Measurements from ENCODE around the gene SLC34A1.

SLC34A1 gene

GRCh38 chr5:177440211-177440989, 56.2 kb downstream of the SLC34A1 start:
- no peak for DNase-seq (ENCODE audit: extremely low spot score, insufficient read length, low read depth)
- no peak for FAIRE-seq

GRCh38 chr5:177440990-177441780, 57.0 kb downstream of the SLC34A1 start:
- no peak for FAIRE-seq
- no peak for DNase-seq (ENCODE audit: extremely low spot score, insufficient read length, low read depth)

DNA sequence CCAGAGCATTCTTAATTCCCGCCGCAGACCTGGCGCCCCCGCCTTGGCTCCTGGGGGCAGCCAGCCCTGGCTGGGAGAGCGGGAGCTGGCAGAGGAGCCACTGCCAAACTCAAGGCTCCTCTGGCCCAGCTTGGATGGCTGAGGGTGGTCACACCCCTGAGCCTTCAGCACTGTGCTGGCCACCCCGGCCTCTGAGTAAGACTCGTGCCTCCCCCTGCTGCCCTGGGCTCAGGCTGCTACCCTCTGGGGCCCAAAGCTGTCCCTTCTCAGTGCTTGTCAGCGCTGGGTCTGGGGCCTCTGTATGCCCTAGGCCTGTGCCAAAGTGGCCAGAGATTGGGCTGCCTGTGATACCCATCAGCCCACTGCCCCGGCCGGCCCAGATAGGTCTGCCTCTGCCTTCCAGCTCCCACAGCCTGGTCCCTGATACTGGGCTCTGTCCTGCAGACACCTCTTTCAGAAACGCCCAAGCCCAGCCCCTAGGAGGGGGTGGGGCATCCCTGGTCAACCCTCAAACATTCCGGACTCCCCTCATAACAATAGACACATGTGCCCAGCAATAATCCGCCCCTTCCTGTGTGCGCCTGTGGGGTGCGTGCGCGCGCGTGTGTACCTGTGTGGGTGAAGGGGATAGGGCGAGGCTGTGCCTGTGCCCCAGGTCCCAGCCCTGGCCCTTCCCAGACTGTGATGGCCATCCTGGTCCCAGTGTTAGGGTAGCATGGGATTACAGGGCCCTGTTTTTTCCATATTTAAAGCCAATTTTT, 58.0 kb downstream of the SLC34A1 start:
- DNase-seq (ENCODE audit: extremely low spot score, insufficient read length, low read depth) (no peak), FAIRE-seq (no peak)

- FAIRE-seq (no peak), DNase-seq (ENCODE audit: extremely low spot score, insufficient read length, low read depth) (no peak)
These were observed 59.1 kb downstream of the SLC34A1 start for GRCh38 chr5:177443144-177443983.

- FAIRE-seq = peak; percentile 57
These were observed 60.1 kb downstream of the SLC34A1 start for GRCh38 chr5:177444106-177445051.

GRCh38 chr5:177445052-177445916, 61.0 kb downstream of the SLC34A1 start:
- FAIRE-seq (peak; percentile 60), DNase-seq (ENCODE audit: extremely low spot score, insufficient read length, low read depth) (no peak)

More at GRCh38 chr5:177444106-177445051, 60.1 kb downstream of the SLC34A1 start:
- DNase-seq (ENCODE audit: extremely low spot score, insufficient read length, low read depth) = no peak

DNA sequence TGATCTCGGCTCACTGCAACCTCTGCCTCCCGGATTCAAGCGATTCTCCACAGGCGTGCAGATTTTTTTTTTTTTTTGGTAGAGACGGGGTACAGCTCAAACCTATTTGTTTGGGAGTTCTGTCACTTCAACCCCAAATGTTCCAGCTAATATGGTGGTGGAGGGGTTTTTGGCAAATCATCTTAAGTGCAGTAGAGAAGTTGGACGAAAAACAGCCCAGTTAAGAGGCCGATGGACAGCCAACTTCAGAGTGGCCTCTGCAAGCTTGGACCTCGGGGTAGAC, 61.6 kb downstream of the SLC34A1 start:
- FAIRE-seq (no peak), DNase-seq (ENCODE audit: extremely low spot score, insufficient read length, low read depth) (no peak)

GRCh38 chr5:177446200-177447065, 62.2 kb downstream of the SLC34A1 start, which contains the start of gene PRR7:
PRR7 (plus strand) TSS chr5:177446814; CDS start chr5:177455068, 8,254 bp downstream.
- FAIRE-seq = peak; percentile 83
- peak; percentile 70 for DNase-seq (ENCODE audit: extremely low spot score, insufficient read length, low read depth)

DNA sequence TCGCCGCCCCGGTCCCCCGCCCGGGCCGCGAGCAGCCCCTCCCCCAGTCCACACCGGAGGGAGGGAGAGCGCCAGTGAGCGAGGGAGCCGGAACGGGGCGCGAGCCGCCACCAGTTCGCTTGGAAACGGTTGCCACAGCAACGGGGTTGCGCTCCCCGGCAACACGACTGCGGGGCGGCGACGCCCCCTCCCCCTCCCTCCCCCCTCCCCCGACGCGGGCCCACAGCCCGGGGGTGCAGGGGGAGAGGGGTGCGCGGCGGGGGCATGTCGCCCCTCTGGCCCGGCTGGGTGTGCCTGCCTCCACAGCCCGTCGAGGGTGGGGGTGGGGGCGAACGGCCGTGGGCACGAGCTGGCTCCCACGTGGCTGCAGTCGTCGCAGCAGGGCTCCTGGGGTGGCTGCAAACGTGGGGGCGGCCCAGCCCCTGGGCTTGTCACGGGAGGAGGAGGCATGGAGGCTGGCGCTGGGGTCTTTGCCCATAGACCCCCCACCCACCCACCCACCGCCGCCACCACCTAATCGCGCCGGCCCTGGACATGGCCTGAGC, 62.9 kb downstream of the SLC34A1 start:
- FAIRE-seq (peak; percentile 5), DNase-seq (ENCODE audit: extremely low spot score, insufficient read length, low read depth) (peak; percentile 32)

DNA sequence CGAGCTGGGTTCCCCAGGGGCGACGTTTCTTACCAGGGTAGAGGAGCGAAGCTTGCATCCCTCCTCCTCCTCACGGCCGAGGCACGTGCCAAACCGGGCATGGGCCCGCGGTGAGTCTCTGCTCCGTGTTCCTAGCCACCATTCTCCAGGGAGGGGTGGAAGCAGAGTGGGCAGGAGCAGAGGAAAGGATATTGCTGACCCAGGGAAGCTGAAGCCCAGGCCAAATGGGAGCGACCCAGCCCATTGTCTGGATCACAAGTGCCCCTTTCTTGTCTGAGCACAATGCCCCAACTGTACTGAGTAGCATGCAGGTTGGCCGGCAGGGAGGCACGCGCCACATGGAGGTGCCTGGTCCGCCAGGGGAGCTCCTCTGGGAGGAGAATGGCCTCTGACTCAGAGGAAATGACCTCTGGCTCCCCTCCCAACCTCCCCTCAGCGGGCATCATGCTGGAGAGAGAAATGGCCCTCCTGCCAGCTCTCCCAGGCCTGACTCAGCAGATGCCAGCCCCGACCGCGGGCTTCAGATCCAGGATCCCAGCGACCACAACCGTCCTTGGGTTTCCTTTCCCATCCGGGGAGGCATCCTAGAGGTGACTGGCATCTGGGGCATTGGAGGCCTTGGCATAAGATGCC, 63.5 kb downstream of the SLC34A1 start:
- DNase-seq (ENCODE audit: extremely low spot score, insufficient read length, low read depth) (no peak), FAIRE-seq (no peak)

All from GM18507 (cell line).